Endothelial cell of umbilical vein (primary cell): Measurements from ENCODE around the gene FLG.

Experiments used
- EZH2 ChIP-seq: IDR thresholded peaks from 2 replicates; pipeline ENCODE4 v1.6.1; 2012; ENCODE audit warnings: borderline replicate concordance, low read depth, mild to moderate bottlenecking, moderate library complexity, low read length, inconsistent platforms; ENCODE audit not compliant: severe bottlenecking
- FOS ChIP-seq: IDR thresholded peaks from 2 replicates; pipeline ENCODE4 v1.6.1; 2011; ENCODE audit warnings: mild to moderate bottlenecking, low read length, moderate library complexity, borderline replicate concordance; ENCODE audit not compliant: insufficient read depth
- GATA2 ChIP-seq: IDR thresholded peaks from 2 replicates; pipeline ENCODE4 v1.7.0; 2011; ENCODE audit warnings: low read depth, mild to moderate bottlenecking, moderate library complexity, mixed read lengths, low read length; ENCODE audit not compliant: insufficient read length, insufficient read depth
- JUN ChIP-seq: IDR thresholded peaks from 2 replicates; pipeline ENCODE4 v1.6.1; 2011; ENCODE audit warnings: borderline replicate concordance, low read depth; ENCODE audit not compliant: insufficient read length, insufficient read depth
- MAX ChIP-seq: IDR thresholded peaks from 2 replicates; pipeline ENCODE4 v1.6.1; 2011; ENCODE audit not compliant: insufficient read depth, insufficient read length
- POLR2A ChIP-seq: IDR thresholded peaks from 2 replicates; pipeline ENCODE4 v1.6.1; 2012; ENCODE audit warnings: low read depth, mild to moderate bottlenecking, control low read depth, low read length
- POLR2AphosphoS5 ChIP-seq: IDR thresholded peaks from 2 replicates; pipeline ENCODE4 v1.6.1; 2012; ENCODE audit warnings: low read depth, mild to moderate bottlenecking, control low read depth, low read length, moderate library complexity; ENCODE audit not compliant: insufficient read depth
- TF ChIP-seq, protein P1 (sequence below), 2 donors: IDR thresholded peaks; 1 replicate in 1 of 2; 2 replicates in 1 of 2; pipeline ENCODE4 v1.5.1; 2011; ENCODE audit warnings: low read length in 2 of 2, mild to moderate bottlenecking in 2 of 2, moderate library complexity in 2 of 2, control low read depth in 1 of 2, inconsistent platforms in 1 of 2, low read depth in 1 of 2; ENCODE audit not compliant: insufficient read depth in 1 of 2; ENCODE audit errors: extremely low read depth in 1 of 2

GRCh38 chr1:152343006-152343405 is 18.0 kb upstream of the FLG start:
- TF ChIP-seq EZH2: no peak
- TF ChIP-seq, protein P1, sequence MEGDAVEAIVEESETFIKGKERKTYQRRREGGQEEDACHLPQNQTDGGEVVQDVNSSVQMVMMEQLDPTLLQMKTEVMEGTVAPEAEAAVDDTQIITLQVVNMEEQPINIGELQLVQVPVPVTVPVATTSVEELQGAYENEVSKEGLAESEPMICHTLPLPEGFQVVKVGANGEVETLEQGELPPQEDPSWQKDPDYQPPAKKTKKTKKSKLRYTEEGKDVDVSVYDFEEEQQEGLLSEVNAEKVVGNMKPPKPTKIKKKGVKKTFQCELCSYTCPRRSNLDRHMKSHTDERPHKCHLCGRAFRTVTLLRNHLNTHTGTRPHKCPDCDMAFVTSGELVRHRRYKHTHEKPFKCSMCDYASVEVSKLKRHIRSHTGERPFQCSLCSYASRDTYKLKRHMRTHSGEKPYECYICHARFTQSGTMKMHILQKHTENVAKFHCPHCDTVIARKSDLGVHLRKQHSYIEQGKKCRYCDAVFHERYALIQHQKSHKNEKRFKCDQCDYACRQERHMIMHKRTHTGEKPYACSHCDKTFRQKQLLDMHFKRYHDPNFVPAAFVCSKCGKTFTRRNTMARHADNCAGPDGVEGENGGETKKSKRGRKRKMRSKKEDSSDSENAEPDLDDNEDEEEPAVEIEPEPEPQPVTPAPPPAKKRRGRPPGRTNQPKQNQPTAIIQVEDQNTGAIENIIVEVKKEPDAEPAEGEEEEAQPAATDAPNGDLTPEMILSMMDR (IDR thresholded peaks at IDR 0.05; ENCODE audit: extremely low read depth in 1 of 2, insufficient read depth in 1 of 2, low read depth in 1 of 2, low read length in 2 of 2): no peak
- no peak for TF ChIP-seq JUN
- no peak for TF ChIP-seq MAX
- no peak for TF ChIP-seq POLR2A
- TF ChIP-seq POLR2AphosphoS5: no peak
- no peak for TF ChIP-seq FOS
- TF ChIP-seq GATA2: no peak
